Measurements from ENCODE around the gene EXOC7. TPM values are rescaled to one million over a fixed set of nuclear protein-coding genes. Genes with fewer than 3 reads are reported as not detected.

Gene EXOC7
- total RNA-seq, 1 experiment from 2014 or later: 114 TPM

DNA sequence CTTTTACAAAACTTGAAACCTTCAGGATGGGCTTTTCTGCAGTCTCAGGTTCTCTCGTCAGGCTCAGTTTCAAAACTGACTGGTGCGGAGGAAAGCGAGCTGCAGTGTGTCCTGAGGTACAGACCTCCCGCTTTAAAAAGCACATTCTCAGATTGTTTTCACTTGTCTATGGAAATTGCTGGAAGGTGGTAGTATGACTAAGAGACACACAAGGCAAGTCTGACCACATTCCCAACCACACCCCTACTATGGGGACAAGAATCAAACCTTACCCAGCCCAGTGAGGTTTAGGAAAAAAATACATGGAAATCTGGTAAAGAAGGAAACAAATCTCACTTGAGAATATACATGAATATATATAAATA is 49.5 kb downstream of the EXOC7 start (continued):
- TF ChIP-seq, protein P1, sequence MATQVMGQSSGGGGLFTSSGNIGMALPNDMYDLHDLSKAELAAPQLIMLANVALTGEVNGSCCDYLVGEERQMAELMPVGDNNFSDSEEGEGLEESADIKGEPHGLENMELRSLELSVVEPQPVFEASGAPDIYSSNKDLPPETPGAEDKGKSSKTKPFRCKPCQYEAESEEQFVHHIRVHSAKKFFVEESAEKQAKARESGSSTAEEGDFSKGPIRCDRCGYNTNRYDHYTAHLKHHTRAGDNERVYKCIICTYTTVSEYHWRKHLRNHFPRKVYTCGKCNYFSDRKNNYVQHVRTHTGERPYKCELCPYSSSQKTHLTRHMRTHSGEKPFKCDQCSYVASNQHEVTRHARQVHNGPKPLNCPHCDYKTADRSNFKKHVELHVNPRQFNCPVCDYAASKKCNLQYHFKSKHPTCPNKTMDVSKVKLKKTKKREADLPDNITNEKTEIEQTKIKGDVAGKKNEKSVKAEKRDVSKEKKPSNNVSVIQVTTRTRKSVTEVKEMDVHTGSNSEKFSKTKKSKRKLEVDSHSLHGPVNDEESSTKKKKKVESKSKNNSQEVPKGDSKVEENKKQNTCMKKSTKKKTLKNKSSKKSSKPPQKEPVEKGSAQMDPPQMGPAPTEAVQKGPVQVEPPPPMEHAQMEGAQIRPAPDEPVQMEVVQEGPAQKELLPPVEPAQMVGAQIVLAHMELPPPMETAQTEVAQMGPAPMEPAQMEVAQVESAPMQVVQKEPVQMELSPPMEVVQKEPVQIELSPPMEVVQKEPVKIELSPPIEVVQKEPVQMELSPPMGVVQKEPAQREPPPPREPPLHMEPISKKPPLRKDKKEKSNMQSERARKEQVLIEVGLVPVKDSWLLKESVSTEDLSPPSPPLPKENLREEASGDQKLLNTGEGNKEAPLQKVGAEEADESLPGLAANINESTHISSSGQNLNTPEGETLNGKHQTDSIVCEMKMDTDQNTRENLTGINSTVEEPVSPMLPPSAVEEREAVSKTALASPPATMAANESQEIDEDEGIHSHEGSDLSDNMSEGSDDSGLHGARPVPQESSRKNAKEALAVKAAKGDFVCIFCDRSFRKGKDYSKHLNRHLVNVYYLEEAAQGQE (IDR thresholded peaks at IDR 0.05; ENCODE audit: low read depth): no peak
- peak; percentile 63; the same call in 1 of the 2 replicates for TF ChIP-seq POLR2AphosphoS5 (IDR thresholded peaks at IDR 0.05; ENCODE audit: low read depth, low read length)
- TF ChIP-seq, protein P2, sequence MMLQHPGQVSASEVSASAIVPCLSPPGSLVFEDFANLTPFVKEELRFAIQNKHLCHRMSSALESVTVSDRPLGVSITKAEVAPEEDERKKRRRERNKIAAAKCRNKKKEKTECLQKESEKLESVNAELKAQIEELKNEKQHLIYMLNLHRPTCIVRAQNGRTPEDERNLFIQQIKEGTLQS (IDR thresholded peaks at IDR 0.05): no peak
- TF ChIP-seq, protein P3, sequence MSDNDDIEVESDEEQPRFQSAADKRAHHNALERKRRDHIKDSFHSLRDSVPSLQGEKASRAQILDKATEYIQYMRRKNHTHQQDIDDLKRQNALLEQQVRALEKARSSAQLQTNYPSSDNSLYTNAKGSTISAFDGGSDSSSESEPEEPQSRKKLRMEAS (IDR thresholded peaks at IDR 0.05): peak; percentile 85
- peak; percentile 92 for TF ChIP-seq FOSL1 (IDR thresholded peaks at IDR 0.05; ENCODE audit: low read depth)
- TF ChIP-seq, protein P4, sequence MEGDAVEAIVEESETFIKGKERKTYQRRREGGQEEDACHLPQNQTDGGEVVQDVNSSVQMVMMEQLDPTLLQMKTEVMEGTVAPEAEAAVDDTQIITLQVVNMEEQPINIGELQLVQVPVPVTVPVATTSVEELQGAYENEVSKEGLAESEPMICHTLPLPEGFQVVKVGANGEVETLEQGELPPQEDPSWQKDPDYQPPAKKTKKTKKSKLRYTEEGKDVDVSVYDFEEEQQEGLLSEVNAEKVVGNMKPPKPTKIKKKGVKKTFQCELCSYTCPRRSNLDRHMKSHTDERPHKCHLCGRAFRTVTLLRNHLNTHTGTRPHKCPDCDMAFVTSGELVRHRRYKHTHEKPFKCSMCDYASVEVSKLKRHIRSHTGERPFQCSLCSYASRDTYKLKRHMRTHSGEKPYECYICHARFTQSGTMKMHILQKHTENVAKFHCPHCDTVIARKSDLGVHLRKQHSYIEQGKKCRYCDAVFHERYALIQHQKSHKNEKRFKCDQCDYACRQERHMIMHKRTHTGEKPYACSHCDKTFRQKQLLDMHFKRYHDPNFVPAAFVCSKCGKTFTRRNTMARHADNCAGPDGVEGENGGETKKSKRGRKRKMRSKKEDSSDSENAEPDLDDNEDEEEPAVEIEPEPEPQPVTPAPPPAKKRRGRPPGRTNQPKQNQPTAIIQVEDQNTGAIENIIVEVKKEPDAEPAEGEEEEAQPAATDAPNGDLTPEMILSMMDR (IDR thresholded peaks at IDR 0.05 in 2 of 3, conservative IDR thresholded peaks at IDR 0.05 in 1 of 3; ENCODE audit: borderline replicate concordance in 1 of 3, insufficient read depth in 1 of 3, low read depth in 2 of 3, low read length in 2 of 3): no peak
- TF ChIP-seq TCF7L2 (IDR thresholded peaks at IDR 0.05; ENCODE audit: borderline replicate concordance, extremely low read depth, insufficient read depth, insufficient read length): no peak
- peak; percentile 98 for TF ChIP-seq CBX3 (IDR thresholded peaks at IDR 0.05; ENCODE audit: low read depth)
- no peak for TF ChIP-seq POLR2A (IDR thresholded peaks at IDR 0.05; ENCODE audit: borderline replicate concordance, extremely low read depth, insufficient read depth, insufficient read length)
- TF ChIP-seq SP1 (IDR thresholded peaks at IDR 0.05; ENCODE audit: low read depth): peak; percentile 95
- TF ChIP-seq ZFX (IDR thresholded peaks at IDR 0.05): no peak
